ENCODE measurements around the gene CENPP. TPM values are rescaled to one million over a fixed set of nuclear protein-coding genes. Genes with fewer than 3 reads are reported as not detected.

Gene CENPP
- total and polyA plus RNA-seq, 4 donors, result 0.62 to 8.7 (median 1.3) TPM

GRCh38 chr9:92480986-92481633, 155.4 kb downstream of the CENPP start:
- H3K36me3 ChIP-seq (ENCODE audit: control insufficient read depth in 4 of 4, insufficient read depth in 3 of 4, low read depth in 1 of 4, low read length in 3 of 4), result no peaks in the 10 kb centered on the region
- H3K9ac ChIP-seq (ENCODE audit: low read depth in 1 of 2, low read length in 2 of 2), result peak overlapping the region in 1 of 2 donors; percentile 5
- H3K4me1 ChIP-seq (ENCODE audit: control insufficient read depth in 4 of 4, insufficient read depth in 4 of 4, low read length in 3 of 4), result no peaks in the 10 kb centered on the region
- 70% methylated on average over 2 of the region's 2 CpGs for WGBS
- no peak overlapping the region for H3K27ac ChIP-seq (ENCODE audit: low read depth in 1 of 2, low read length in 2 of 2)
- no peak for DNase-seq (ENCODE audit: low spot score)
- H3K9me3 ChIP-seq (ENCODE audit: control insufficient read depth in 4 of 4, low read length in 3 of 4), result no peaks in the 10 kb centered on the region
- no peak overlapping the region for H3K4me3 ChIP-seq (ENCODE audit: low read depth in 1 of 3, low read length in 3 of 3)
- no peaks in the 10 kb centered on the region for H3K27me3 ChIP-seq (ENCODE audit: control insufficient read depth in 4 of 4, insufficient read depth in 4 of 4, low read length in 3 of 4)
- TF ChIP-seq FOXA2 (IDR thresholded peaks at IDR 0.05) (no peak), TAF1 (conservative IDR thresholded peaks at IDR 0.05) (no peak), MAX (IDR thresholded peaks at IDR 0.05) (no peak), GABPA (IDR thresholded peaks at IDR 0.05 in 1 of 2, conservative IDR thresholded peaks at IDR 0.05 in 1 of 2) (no peak), ZBTB33 (IDR thresholded peaks at IDR 0.05) (no peak), ATF3 (IDR thresholded peaks at IDR 0.05) (no peak), HNF4A (conservative IDR thresholded peaks at IDR 0.05) (no peak), JUND (IDR thresholded peaks at IDR 0.05) (no peak), EGR1 (IDR thresholded peaks at IDR 0.05; ENCODE audit: low read depth in 2 of 2) (no peak), HNF4G (IDR thresholded peaks at IDR 0.05) (no peak), RAD21 (IDR thresholded peaks at IDR 0.05) (no peak), FOXA1 (IDR thresholded peaks at IDR 0.05) (no peak)

- WGBS, result 86% methylated on average over 3 of the region's 3 CpGs
- Histone ChIP-seq H3K9me3 (ENCODE audit: control insufficient read depth in 4 of 4, low read length in 3 of 4) (no peaks in the 10 kb centered on the region), H3K4me1 (ENCODE audit: control insufficient read depth in 4 of 4, insufficient read depth in 4 of 4, low read length in 3 of 4) (no peaks in the 10 kb centered on the region), H3K27me3 (ENCODE audit: control insufficient read depth in 4 of 4, insufficient read depth in 4 of 4, low read length in 3 of 4) (no peaks in the 10 kb centered on the region), H3K4me3 (ENCODE audit: low read depth in 1 of 3, low read length in 3 of 3) (no peak within 1 kb of the TSS), H3K27ac (ENCODE audit: low read depth in 1 of 2, low read length in 2 of 2) (no peak within 1 kb of the TSS), H3K9ac (ENCODE audit: low read depth in 1 of 2, low read length in 2 of 2) (no peak within 1 kb of the TSS), H3K36me3 (ENCODE audit: control insufficient read depth in 4 of 4, insufficient read depth in 3 of 4, low read depth in 1 of 4, low read length in 3 of 4) (no peaks in the 10 kb centered on the region)
- no peak for DNase-seq (ENCODE audit: low spot score)
- TF ChIP-seq MAX (IDR thresholded peaks at IDR 0.05) (no peak), HNF4A (conservative IDR thresholded peaks at IDR 0.05) (no peak), HNF4G (IDR thresholded peaks at IDR 0.05) (no peak), TAF1 (conservative IDR thresholded peaks at IDR 0.05) (peak; percentile 24), RXRA (IDR thresholded peaks at IDR 0.05) (no peak), FOXA2 (IDR thresholded peaks at IDR 0.05) (no peak), JUND (IDR thresholded peaks at IDR 0.05) (no peak), EGR1 (IDR thresholded peaks at IDR 0.05; ENCODE audit: low read depth in 2 of 2) (no peak)
These were observed 156.6 kb downstream of the CENPP start, which contains the start of gene ASPN for GRCh38 chr9:92482329-92482728. Gene ASPN (minus strand): TSS chr9:92482506.

- no peaks in the 10 kb centered on the region for H3K9me3 ChIP-seq (ENCODE audit: control insufficient read depth in 4 of 4, low read length in 3 of 4)
- H3K9ac ChIP-seq (ENCODE audit: low read depth in 1 of 2, low read length in 2 of 2), result no peak overlapping the region
- no peaks in the 10 kb centered on the region for H3K4me1 ChIP-seq (ENCODE audit: control insufficient read depth in 4 of 4, insufficient read depth in 4 of 4, low read length in 3 of 4)
- H3K27me3 ChIP-seq (ENCODE audit: control insufficient read depth in 4 of 4, insufficient read depth in 4 of 4, low read length in 3 of 4), result no peaks in the 10 kb centered on the region
- no peak for TF ChIP-seq FOXA2 (IDR thresholded peaks at IDR 0.05)
- TF ChIP-seq REST (IDR thresholded peaks at IDR 0.05), result no peak
- TF ChIP-seq FOXA1 (IDR thresholded peaks at IDR 0.05), result no peak
- no peak for TF ChIP-seq TAF1 (conservative IDR thresholded peaks at IDR 0.05)
- TF ChIP-seq ATF3 (IDR thresholded peaks at IDR 0.05), result no peak
- TF ChIP-seq HNF4A (conservative IDR thresholded peaks at IDR 0.05), result no peak
- no peak for TF ChIP-seq RAD21 (IDR thresholded peaks at IDR 0.05)
- TF ChIP-seq NR2F2 (IDR thresholded peaks at IDR 0.05), result no peak
- no peak for TF ChIP-seq YY1 (IDR thresholded peaks at IDR 0.05)
- no peak for TF ChIP-seq GABPA (IDR thresholded peaks at IDR 0.05 in 1 of 2, conservative IDR thresholded peaks at IDR 0.05 in 1 of 2)
- TF ChIP-seq EGR1 (IDR thresholded peaks at IDR 0.05; ENCODE audit: low read depth in 2 of 2), result no peak
- H3K36me3 ChIP-seq (ENCODE audit: control insufficient read depth in 4 of 4, insufficient read depth in 3 of 4, low read depth in 1 of 4, low read length in 3 of 4), result no peaks in the 10 kb centered on the region
- DNase-seq (ENCODE audit: low spot score), result no peak
- no peak overlapping the region for H3K27ac ChIP-seq (ENCODE audit: low read depth in 1 of 2, low read length in 2 of 2)
- no peak overlapping the region for H3K4me3 ChIP-seq (ENCODE audit: low read depth in 1 of 3, low read length in 3 of 3)
These were observed 157.1 kb downstream of the CENPP start for GRCh38 chr9:92482805-92483204.
